Pancreas (tissue), 10 donors: Measurements from ENCODE around the gene KCNH6. TPM values are rescaled to one million over a fixed set of nuclear protein-coding genes. Genes with fewer than 3 reads are reported as not detected.

ENCODE experiments used
- ATAC-seq, 4 donors: fragments of 200-7000 bp; cut with Tn5 transposase; one replicate each; pipeline versions ENCODE4 v1.8.0 to v1.9.1; 2020; ENCODE audit warnings: mild to moderate bottlenecking in 4 of 4, moderate library complexity in 4 of 4
- DNase-seq, 6 donors: peaks; one replicate each; pipeline ENCODE4 v3.0.0-alpha.2; 2020
- FAIRE-seq: peaks from 2 replicates; lab custom pipeline; 2012; peaks lifted over from hg19 to GRCh38; lab: Jason Lieb, UNC
- H3K27ac ChIP-seq, 4 donors: fragments of 200-600 bp; sonication (generic); 1 replicate in 3 of 4; 2 replicates in 1 of 4; pipeline versions ENCODE4 v1.5.0 to v1.8.0; 2020
- H3K27me3 ChIP-seq, 4 donors: fragments of 200-600 bp; one replicate each; pipeline ENCODE4 v1.8.0; 2021
- H3K36me3 ChIP-seq, 3 donors: fragments of 200-600 bp; sonication (generic) in 1 of 3; one replicate each; pipeline versions ENCODE4 v1.5.0 to v1.8.0; 2020 to 2021
- H3K4me1 ChIP-seq, 3 donors: fragments of 200-600 bp; one replicate each; pipeline ENCODE4 v1.8.0; 2021
- H3K4me3 ChIP-seq, 4 donors: fragments of 200-600 bp; sonication (generic) in 2 of 4; one replicate each; pipeline versions ENCODE4 v1.5.0 to v1.8.0; 2020 to 2021
- H3K9me3 ChIP-seq, 4 donors: fragments of 200-600 bp; one replicate each; pipeline ENCODE4 v1.8.0; 2021
- WGBS, 2 donors: extraction: QIAGEN DNeasy Blood & Tissue Kit; methylation state at CpG; one replicate each; pipeline ENCODE4 v1.1.7; 2013; 5-methylcytosine and 5-hydroxymethylcytosine counted together
- intact Hi-C, 3 donors: fragments of 100-400 bp; cut with DNase I; formaldehyde crosslinking; loops; one replicate each; pipeline versions ENCODE4 v1.11.1 to v1.14.2; 2022
- polyA plus RNA-seq, 2 donors: library from polyadenylated mRNA; stranded (reverse); fragments of 200-250 nt; gene quantifications; one replicate each; pipeline ENCODE4 v1.2.3, GENCODE V29; 2013
- total RNA-seq, 6 donors: library from RNA; stranded (reverse); fragmentation: NEBNext Ultra II Directional in 4 of 6; extraction: Animal tissue kit (Norgen Biotek cat#: 25700) in 4 of 6; gene quantifications; one replicate each; pipeline versions ENCODE4 v1.2.1 to v1.2.4, GENCODE V29; 2021 to 2023
- TF ChIP-seq, protein P1 (sequence below), 4 donors: fragments of 200-600 bp; sonication (generic) in 3 of 4; IDR thresholded peaks; one replicate each; pipeline versions ENCODE4 v1.5.0 to v1.8.0; 2021; ENCODE audit warnings: antibody characterized with exemption in 4 of 4
- donor health status: healthy with polysubstance abuse.
- donor health status: DM: no; HTN: no; CAD: no; lungs with moderate emphysema.
- donor health status: DM: no; HTN: no; CAD: no.
- donor health status: control.
- donor health status: control.
- donor health status: Bipolar disorder and iron deficiency.
- donor health status: DM: yes; HTN: yes; CAD: no.
- donor health status: DM: no; HTN: no; CAD: no.
- donor health status: DM: no; HTN: no; CAD: no.
- donor health status: DM: yes; HTN: yes; CAD: no.

The KCNH6 gene
- total and polyA plus RNA-seq, 8 donors = 0.35 to 12.5 (median 0.95) TPM

DNA sequence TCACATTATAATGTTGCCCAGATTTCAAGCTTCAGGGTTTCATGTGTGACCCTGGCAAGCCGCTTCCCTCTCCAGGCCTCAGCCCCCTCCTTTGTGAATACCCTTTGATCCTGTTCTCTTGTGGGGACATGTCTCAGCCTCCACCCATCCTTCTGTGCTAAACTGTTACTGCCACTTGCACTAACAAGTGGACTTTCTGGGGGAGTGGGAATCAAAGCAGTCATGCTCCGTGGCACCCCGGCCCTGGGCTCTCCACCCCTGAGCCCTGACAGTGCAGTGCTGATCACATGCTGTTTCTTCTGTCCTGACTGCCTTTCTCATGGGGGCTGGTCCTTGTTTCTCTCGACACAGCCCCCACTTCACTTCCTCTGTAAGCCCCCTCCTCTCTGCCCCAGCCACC, 17.4 kb downstream of the KCNH6 start:
- intact Hi-C loops = no loop called here
- TF ChIP-seq, protein P1, sequence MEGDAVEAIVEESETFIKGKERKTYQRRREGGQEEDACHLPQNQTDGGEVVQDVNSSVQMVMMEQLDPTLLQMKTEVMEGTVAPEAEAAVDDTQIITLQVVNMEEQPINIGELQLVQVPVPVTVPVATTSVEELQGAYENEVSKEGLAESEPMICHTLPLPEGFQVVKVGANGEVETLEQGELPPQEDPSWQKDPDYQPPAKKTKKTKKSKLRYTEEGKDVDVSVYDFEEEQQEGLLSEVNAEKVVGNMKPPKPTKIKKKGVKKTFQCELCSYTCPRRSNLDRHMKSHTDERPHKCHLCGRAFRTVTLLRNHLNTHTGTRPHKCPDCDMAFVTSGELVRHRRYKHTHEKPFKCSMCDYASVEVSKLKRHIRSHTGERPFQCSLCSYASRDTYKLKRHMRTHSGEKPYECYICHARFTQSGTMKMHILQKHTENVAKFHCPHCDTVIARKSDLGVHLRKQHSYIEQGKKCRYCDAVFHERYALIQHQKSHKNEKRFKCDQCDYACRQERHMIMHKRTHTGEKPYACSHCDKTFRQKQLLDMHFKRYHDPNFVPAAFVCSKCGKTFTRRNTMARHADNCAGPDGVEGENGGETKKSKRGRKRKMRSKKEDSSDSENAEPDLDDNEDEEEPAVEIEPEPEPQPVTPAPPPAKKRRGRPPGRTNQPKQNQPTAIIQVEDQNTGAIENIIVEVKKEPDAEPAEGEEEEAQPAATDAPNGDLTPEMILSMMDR (IDR thresholded peaks at IDR 0.05) = no peak

DNA sequence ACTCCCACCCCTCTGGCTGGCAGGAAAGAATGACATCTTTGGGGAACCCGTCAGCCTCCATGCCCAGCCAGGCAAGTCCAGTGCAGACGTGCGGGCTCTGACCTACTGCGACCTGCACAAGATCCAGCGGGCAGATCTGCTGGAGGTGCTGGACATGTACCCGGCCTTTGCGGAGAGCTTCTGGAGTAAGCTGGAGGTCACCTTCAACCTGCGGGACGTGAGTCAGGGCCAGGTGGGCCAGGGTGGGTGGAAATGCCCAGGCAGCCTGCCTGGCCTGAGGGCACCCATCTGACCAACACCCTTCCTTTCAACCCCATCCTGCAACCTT, 19.0 kb downstream of the KCNH6 start:
- Histone ChIP-seq H3K27me3 (no peaks in the 10 kb centered on the region), H3K4me3 (no peak overlapping the region), H3K27ac (no peak overlapping the region), H3K4me1 (no peaks in the 10 kb centered on the region), H3K36me3 (no peaks in the 10 kb centered on the region), H3K9me3 (no peaks in the 10 kb centered on the region)
- TF ChIP-seq, protein P1 (IDR thresholded peaks at IDR 0.05) = no peak
- WGBS, 2 donors = 89 to 90% methylated on average over 9 of the region's 9 CpGs
- intact Hi-C loops = no loop called here
- no peak for ATAC-seq
- no peak for FAIRE-seq
- peak in 2 of 6 donors; percentile 11 to 58 for DNase-seq

More for the DNA sequence above, 17.4 kb downstream of the KCNH6 start:
- no peaks in the 10 kb centered on the region for H3K4me1 ChIP-seq
- H3K27ac ChIP-seq = no peak overlapping the region
- no peak for FAIRE-seq
- no peak overlapping the region for H3K4me3 ChIP-seq
- H3K9me3 ChIP-seq = no peaks in the 10 kb centered on the region
- no peaks in the 10 kb centered on the region for H3K36me3 ChIP-seq
- no peaks in the 10 kb centered on the region for H3K27me3 ChIP-seq
- no peak for DNase-seq
- WGBS, 2 donors = 71 to 73% methylated on average over 4 of the region's 4 CpGs
- no peak for ATAC-seq

DNA sequence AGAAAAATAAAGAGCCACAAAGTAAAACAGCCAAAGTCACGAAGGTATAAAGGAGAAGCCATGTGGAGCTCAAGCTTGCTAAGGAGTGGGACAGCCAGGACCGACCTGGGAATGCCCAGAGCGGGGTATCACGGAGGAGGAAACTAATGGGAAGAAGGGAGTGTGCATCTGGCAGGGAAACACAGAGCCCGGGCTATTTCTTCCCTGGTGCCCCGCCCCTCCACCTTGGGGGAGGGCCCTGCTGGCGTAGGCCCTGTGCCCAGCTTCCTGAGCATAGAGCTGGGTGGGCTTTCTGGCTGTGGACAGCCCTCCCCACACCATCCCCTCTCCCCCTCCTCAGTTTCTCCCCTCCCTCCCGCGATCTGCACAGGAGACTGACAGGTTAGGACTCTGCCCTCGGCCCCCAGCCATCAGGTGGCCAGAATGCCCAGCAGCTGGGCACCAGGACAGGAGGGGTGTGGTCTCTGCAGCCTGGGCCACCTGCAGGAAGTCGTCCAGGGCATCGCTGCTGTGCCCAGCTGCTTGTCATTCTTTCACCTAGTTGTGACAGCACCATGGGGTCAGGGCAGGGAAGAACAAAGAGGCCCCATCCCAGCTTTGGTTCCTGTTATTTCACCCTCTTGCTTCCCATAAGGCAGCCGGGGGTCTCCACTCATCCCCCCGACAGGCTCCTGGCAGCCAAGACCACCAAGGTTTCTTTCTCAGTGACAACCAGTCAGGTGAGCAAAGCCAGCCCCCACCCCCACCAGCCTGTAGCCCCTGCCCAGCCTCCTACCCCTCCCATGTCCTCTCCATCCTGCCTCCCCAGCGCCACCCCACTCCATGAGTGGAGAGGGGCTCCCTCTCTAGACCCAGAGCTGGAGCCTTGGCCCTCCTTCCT, 20.0 kb downstream of the KCNH6 start:
- ATAC-seq (peak; percentile 87 to 97 (median 92)), FAIRE-seq (no peak)

DNA sequence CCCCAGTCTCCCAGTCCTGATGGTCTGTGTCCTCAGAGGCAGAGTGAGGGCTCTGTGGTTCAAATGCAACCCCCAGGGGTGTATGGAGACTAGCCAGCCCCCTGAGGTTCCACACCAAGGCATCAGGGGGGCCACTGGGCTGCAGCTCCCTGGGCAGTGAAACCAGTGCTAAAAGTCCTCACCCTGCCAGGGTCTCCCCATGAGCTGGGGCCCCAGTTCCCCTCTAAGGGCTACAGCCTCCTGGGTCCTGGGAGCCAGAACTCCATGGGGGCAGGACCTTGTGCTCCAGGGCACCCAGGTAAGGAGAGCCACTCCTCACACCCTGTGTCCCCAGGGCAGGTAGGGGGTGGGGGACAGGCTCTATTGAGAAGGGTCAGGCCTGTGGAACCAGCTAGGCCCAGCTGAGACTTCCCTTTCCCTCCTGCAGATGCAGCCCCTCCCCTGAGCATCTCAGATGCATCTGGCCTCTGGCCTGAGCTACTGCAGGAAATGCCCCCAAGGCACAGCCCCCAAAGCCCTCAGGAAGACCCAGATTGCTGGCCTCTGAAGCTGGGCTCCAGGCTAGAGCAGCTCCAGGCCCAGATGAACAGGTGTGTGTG, 20.8 kb downstream of the KCNH6 start:
- H3K4me1 ChIP-seq = no peaks in the 10 kb centered on the region
- ATAC-seq = no peak
- H3K27ac ChIP-seq = no peak overlapping the region
- intact Hi-C loops = no loop called here
- H3K27me3 ChIP-seq = no peaks in the 10 kb centered on the region
- peak in 1 of 6 donors; percentile 9 for DNase-seq
- TF ChIP-seq, protein P1 (IDR thresholded peaks at IDR 0.05) = no peak
- no peaks in the 10 kb centered on the region for H3K9me3 ChIP-seq
- no peak overlapping the region for H3K4me3 ChIP-seq
- no peaks in the 10 kb centered on the region for H3K36me3 ChIP-seq
- FAIRE-seq = no peak

More for the DNA sequence above, 20.0 kb downstream of the KCNH6 start:
- H3K4me1 ChIP-seq = no peaks in the 10 kb centered on the region
- DNase-seq = peak; percentile 58 to 83 (median 76)
- no peaks in the 10 kb centered on the region for H3K36me3 ChIP-seq
- H3K9me3 ChIP-seq = no peaks in the 10 kb centered on the region
- peak overlapping the region in 1 of 4 donors; percentile 15 for H3K4me3 ChIP-seq
- H3K27me3 ChIP-seq = no peaks in the 10 kb centered on the region
- WGBS, 2 donors = 30 to 31% methylated on average over 15 of the region's 15 CpGs
- H3K27ac ChIP-seq = no peak overlapping the region
- TF ChIP-seq, protein P1 (IDR thresholded peaks at IDR 0.05) = no peak
- intact Hi-C loops = no loop called here
